ENCODE data around the gene ZNF740.

The ZNF740 gene

GRCh38 chr12:53231921-53232645 lies 51.6 kb downstream of the ZNF740 start, which contains the start of gene RARG:
TSS of gene RARG (minus strand) at chr12:53232209. CDS start at chr12:53227545, 4,664 bp downstream.
- Histone ChIP-seq H3K9ac (ENCODE audit: low read depth, low read length, poor library complexity, severe bottlenecking) (no peak within 1 kb of the TSS), H3K4me3 (ENCODE audit: low read length, poor library complexity, severe bottlenecking) (peak within 1 kb of the TSS; percentile 65), H3K9me3 (ENCODE audit: insufficient read depth, low read depth, low read length) (no peaks in the 10 kb centered on the region), H3K36me3 (ENCODE audit: insufficient read depth, low read length) (no peaks in the 10 kb centered on the region), H3K4me1 (ENCODE audit: insufficient read depth, low read length, poor library complexity, severe bottlenecking) (peaks cover 22% of the 10 kb centered on the region), H3K9me2 (replicated peaks; ENCODE audit: low read depth, low read length) (no peaks in the 10 kb centered on the region), H4K20me1 (ENCODE audit: insufficient read depth, low read length, poor library complexity, severe bottlenecking) (no peaks in the 10 kb centered on the region), H3K4me2 (ENCODE audit: low read depth, low read length, poor library complexity, severe bottlenecking) (peak within 1 kb of the TSS; percentile 72), H3K79me2 (ENCODE audit: insufficient read depth, low read length) (no peaks in the 10 kb centered on the region), H2AFZ (ENCODE audit: low read length) (peak within 1 kb of the TSS; percentile 85), H3K27me3 (ENCODE audit: insufficient read depth, low read length, poor library complexity, severe bottlenecking) (no peaks in the 10 kb centered on the region), H3F3A (ENCODE audit: low read depth) (no peaks in the 10 kb centered on the region)
- no peak for TF ChIP-seq EZH2phosphoT487 (IDR thresholded peaks at IDR 0.05; ENCODE audit: borderline replicate concordance)
- TF ChIP-seq CTCF (conservative IDR thresholded peaks at IDR 0.05; ENCODE audit: low read length): no peak

- Histone ChIP-seq H3K4me1 (ENCODE audit: insufficient read depth, low read length, poor library complexity, severe bottlenecking) (peaks cover 22% of the 10 kb centered on the region), H3K4me3 (ENCODE audit: low read length, poor library complexity, severe bottlenecking) (peak overlapping the region; percentile 65), H3K36me3 (ENCODE audit: insufficient read depth, low read length) (no peaks in the 10 kb centered on the region), H3K79me2 (ENCODE audit: insufficient read depth, low read length) (no peaks in the 10 kb centered on the region), H3K9me2 (replicated peaks; ENCODE audit: low read depth, low read length) (no peaks in the 10 kb centered on the region), H3K9ac (ENCODE audit: low read depth, low read length, poor library complexity, severe bottlenecking) (no peak overlapping the region), H3F3A (ENCODE audit: low read depth) (no peaks in the 10 kb centered on the region; the same call in 1 of the 2 replicates), H3K9me3 (ENCODE audit: insufficient read depth, low read depth, low read length) (no peaks in the 10 kb centered on the region), H3K27me3 (ENCODE audit: insufficient read depth, low read length, poor library complexity, severe bottlenecking) (no peaks in the 10 kb centered on the region), H2AFZ (ENCODE audit: low read length) (peak overlapping the region; percentile 85), H3K4me2 (ENCODE audit: low read depth, low read length, poor library complexity, severe bottlenecking) (peak overlapping the region; percentile 72), H4K20me1 (ENCODE audit: insufficient read depth, low read length, poor library complexity, severe bottlenecking) (no peaks in the 10 kb centered on the region)
- no peak for TF ChIP-seq EZH2phosphoT487 (IDR thresholded peaks at IDR 0.05; ENCODE audit: borderline replicate concordance)
- TF ChIP-seq CTCF (conservative IDR thresholded peaks at IDR 0.05; ENCODE audit: low read length): no peak
Observed at GRCh38 chr12:53232646-53233461, 52.3 kb downstream of the ZNF740 start.

GRCh38 chr12:53233671-53234121 lies 53.2 kb downstream of the ZNF740 start:
- no peak overlapping the region for H3K4me3 ChIP-seq (ENCODE audit: low read length, poor library complexity, severe bottlenecking)
- H3F3A ChIP-seq (ENCODE audit: low read depth): no peaks in the 10 kb centered on the region; the same call in 1 of the 2 replicates
- H3K27me3 ChIP-seq (ENCODE audit: insufficient read depth, low read length, poor library complexity, severe bottlenecking): no peaks in the 10 kb centered on the region
- H3K9me2 ChIP-seq (replicated peaks; ENCODE audit: low read depth, low read length): no peaks in the 10 kb centered on the region
- no peak overlapping the region for H2AFZ ChIP-seq (ENCODE audit: low read length)
- no peaks in the 10 kb centered on the region for H3K79me2 ChIP-seq (ENCODE audit: insufficient read depth, low read length)
- H3K4me1 ChIP-seq (ENCODE audit: insufficient read depth, low read length, poor library complexity, severe bottlenecking): peaks cover 22% of the 10 kb centered on the region
- H4K20me1 ChIP-seq (ENCODE audit: insufficient read depth, low read length, poor library complexity, severe bottlenecking): no peaks in the 10 kb centered on the region
- TF ChIP-seq CTCF (conservative IDR thresholded peaks at IDR 0.05; ENCODE audit: low read length) (no peak), EZH2phosphoT487 (IDR thresholded peaks at IDR 0.05; ENCODE audit: borderline replicate concordance) (no peak)
- H3K9me3 ChIP-seq (ENCODE audit: insufficient read depth, low read depth, low read length): no peaks in the 10 kb centered on the region
- H3K36me3 ChIP-seq (ENCODE audit: insufficient read depth, low read length): no peaks in the 10 kb centered on the region
- no peak overlapping the region for H3K4me2 ChIP-seq (ENCODE audit: low read depth, low read length, poor library complexity, severe bottlenecking)
- H3K9ac ChIP-seq (ENCODE audit: low read depth, low read length, poor library complexity, severe bottlenecking): no peak overlapping the region
